ENCODE results near the gene DPP7.
A peak's percentile ranks its signal among the peaks of the same experiment; 100 is the strongest.
"Not testable (repeated sequence)": the region's sequence is repeated elsewhere in the genome, so short reads cannot be mapped to it uniquely, and the experiment has no call there.

DPP7 gene

DNA sequence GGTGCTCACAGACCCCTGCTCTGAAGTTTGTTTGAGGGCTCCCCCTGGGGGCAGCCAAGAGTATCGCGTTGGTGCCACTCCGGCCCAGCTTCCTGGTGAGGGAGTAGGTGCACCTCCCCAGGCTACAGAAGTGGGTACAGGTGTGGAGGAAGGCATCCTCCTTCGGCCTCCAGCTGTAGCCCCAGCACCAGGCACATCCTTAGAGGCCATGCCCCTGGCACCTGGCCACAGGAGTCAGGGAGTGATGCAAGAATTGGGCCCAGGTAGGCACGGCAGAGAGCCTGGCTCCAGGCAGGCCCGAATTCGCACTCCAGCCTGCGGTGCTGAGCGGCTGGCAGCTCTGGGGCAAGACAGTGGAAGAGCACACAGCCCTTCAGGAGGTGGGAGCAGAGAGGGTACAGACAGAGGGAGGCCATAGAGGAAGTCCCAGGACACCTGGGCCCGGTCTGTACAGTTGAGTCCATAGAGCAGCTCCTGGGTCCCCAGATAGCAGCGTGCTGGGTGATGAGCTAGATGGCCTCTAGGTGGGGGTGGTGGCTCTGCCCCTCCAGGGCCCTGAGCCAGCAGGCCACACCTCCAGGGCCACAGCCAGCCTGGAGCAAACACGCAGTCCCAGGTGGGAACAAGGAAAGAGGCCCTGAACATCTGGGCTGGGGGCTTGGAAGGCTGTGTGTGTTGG lies 46.5 kb downstream of the DPP7 start:
- intact Hi-C loops (cut with DNase I), result loop anchor here (2.0 kb wide), 1 partner anchor 21 kb away; the partner anchor contains the start of gene NPDC1
- peak; percentile 80 to 94 (median 86) for DNase-seq

DNA sequence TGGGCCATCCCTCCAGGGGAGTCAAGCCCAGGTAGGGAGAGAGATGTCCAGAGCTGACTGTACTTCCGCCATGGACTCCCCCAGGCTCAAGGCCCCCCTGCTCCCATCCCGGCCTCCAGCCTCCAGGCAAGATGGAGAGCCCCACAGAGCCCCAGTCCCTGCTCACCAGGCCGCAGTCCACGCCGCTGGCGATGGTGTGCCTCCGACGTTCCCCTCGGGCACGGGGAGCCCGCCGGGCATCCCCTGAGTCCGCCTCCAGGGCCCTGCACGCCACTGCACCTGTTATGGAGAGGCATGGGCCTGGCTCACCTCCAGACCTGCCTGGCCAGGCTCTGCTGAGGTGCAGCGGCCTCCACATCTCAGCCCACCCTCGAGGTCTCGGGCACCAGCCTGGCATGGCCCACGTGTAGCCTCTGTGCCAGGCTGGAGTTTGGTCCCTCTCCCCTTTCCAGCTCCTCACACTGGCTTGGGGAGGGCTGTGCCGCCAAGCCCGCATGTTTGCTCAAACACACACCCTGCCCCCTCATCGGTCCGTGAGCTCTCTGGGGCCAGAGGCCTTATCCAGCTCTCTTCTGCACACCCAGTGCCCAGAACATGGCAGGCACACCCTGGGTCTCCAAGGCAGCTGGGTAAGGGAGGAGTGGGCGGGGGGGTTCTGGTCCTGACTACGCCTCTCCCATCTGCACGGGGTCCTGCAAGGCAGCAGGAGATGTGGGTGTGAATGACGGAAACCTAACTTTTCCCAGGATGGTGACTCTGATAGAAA lies 48.3 kb downstream of the DPP7 start:
- DNase-seq, result no peak
- intact Hi-C loops (cut with DNase I), result loop anchor here (2.0 kb wide), 1 partner anchor 19 kb away; the partner anchor contains the start of gene NPDC1

DNA sequence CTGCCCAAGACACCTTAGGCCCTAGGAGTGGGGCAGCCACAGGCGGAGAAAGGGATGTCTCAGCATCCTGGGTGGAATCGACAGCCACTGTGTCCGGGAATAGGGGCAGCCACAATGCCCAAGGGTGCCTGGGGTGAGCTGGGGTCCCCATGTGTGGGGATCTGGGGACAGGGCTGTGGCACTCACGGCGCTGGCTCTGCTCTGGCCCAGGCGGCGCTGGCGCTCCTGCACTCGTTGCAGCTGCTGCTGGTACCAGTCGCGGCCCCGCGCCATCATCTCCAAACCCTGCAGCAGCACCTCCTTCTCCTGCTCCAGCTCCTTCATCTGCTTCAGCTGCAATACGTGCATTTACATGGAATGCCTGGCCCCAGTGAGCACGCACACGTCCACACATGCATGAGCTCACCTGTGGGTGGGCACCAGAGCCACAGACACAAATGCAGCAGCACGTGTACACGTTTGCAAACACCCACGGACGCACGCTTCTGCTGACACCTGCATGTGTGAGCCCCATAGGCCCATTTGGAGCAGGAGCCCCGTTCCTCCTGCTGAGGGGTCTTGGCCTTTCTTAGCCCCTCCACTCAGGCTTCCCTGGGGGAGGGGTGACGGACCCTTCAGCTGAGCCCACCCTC lies 49.1 kb downstream of the DPP7 start:
- DNase-seq, result no peak
- intact Hi-C loops (cut with DNase I), result no loop called here

DNA sequence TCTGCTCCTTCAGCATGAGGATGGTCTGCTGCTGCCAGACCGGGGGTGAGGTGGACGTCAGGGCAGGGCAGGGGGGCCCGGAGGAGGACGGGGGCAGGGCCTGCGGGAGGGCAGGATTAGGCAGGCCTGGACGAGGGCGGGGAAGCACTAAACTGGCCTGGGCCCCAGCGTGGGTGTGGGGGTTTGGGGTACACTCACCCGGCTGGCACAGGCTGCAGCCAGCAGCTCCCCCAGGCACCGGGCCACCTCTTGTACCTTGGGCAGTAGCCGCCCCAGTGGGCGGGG lies 49.7 kb downstream of the DPP7 start:
- intact Hi-C loops (cut with DNase I), result no loop called here

DNA sequence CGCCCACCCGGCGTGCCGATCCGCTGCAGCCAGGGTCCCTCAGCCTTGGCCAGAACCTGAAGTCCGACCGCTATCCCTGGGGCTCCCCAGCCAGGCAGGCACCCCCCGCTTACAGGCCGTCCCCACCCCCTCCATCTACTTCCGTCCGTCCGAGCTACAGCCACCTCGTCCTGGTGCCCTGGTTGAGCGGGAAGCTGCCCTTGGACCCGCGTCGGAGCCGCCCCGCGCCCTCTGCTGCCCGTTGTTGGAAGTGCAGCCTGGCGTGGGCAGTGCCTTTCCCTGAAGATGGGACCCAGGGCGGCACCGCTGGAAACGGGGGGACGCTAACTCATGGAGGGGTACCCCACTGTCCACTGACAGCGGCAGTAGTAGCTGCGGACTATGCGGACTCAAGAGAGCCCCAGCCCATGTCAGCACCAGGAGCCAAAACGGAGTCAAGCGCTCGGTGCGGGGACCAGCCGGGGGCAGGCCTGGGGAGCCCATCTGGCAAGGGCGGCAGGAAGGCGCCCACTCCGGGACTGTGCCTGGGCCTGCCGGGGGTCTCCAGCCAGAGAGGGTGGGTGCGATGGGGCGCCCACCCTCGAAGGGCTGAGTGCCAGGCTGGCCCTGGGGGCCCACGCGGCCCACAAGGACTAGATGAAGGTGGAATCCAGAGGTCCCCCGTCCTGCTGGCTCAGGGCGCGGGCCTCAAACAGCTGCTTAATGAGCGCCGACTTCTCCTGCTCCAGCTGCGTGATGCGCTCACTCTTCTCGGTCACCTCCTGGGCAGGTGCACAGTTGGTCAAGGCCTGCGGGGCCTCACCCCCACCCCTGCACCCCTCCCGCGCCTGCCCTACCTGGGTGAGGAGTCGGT lies 50.3 kb downstream of the DPP7 start:
- DNase-seq, result peak in 40 of 42 donors; percentile 54 to 90 (median 78)
- intact Hi-C loops (cut with DNase I), result no loop called here

More for the DNA sequence above, 49.7 kb downstream of the DPP7 start:
- DNase-seq, result no peak

DNA sequence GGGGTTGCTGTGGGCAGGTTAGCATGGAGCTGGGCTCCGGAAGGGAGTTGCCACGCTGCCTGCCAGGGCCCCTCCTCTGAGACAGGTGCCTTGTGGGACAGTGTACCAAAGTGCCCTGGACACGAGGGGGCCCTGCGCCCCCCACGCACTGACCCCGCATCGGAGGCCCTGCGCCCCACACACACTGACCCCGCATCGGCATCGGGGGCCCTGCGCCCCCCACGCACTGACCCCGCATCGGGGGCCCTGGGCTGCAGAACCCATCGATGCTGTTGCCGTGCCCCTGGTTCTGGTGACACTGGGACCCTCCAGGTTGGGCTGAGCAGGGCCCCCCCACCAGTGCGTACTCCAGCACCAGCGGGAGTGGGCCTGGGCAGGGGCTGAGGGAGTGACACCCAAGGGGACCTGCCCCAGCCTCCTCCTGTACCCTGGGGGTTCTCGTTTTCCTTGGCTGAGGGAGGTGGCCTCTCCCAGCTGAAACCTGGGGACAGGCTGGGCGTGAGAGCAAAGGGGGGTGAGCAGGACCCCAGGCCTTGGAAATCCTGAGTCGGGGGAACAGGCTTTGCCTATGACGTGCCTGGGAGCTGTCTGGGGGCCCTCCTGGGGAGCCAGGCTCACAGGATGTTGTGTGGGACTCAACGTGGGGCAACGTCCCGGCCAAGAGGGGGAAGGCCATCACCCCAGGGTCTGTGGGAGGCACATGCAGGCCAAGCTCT lies 51.1 kb downstream of the DPP7 start:
- intact Hi-C loops (cut with DNase I), result no loop called here
- DNase-seq, result no peak

DNA sequence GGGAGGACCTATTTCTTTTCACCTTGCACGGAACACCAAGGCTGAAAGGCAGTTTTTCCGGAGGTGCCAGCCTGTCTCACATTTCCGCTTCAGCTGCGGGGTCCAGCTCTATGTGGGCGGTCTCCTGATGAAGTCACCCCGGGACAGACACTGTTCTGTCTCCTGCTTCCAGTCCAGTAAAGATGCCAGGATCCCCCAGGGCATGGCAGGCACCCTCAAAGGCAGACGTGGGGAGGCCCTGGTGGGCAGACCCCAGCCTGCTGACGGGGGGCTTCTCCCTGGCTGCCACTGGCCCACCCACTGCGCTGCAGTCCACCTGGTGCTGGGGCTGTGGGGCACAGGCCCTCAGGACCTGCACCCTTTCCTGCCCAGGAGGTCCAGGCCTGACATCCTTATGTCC lies 51.7 kb downstream of the DPP7 start:
- intact Hi-C loops (cut with DNase I), result not testable (repeated sequence)

DNA sequence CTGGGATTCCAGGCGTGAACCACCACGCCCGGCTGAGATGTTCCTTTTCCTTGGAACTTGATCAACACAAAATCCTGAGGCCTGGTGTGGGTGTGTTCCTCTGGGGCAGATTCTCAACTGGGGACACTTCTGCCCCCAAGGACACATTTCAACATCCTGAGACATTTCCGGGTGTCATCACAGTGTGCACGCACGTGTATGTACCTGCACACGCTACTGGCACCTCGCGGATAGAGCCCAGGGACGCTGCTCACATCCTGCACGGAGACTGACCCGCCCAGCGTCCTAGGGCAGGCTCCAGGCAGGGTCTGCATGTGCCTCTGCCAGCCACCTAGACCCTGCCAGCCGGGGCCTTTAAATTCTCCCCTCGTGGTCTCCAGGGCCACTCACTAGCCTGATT lies 52.1 kb downstream of the DPP7 start:
- intact Hi-C loops (cut with DNase I), result no loop called here
- DNase-seq, result no peak

More for the DNA sequence above, 51.7 kb downstream of the DPP7 start:
- DNase-seq, result not testable (repeated sequence)

All from head of caudate nucleus (tissue), 42 donors.